EL (cell line): ENCODE results near the gene SLC25A41.

ENCODE experiments used
- DNase-seq: peaks from one replicate; pipeline ENCODE4 v3.0.0-alpha.2; 2016

The SLC25A41 gene

DNA sequence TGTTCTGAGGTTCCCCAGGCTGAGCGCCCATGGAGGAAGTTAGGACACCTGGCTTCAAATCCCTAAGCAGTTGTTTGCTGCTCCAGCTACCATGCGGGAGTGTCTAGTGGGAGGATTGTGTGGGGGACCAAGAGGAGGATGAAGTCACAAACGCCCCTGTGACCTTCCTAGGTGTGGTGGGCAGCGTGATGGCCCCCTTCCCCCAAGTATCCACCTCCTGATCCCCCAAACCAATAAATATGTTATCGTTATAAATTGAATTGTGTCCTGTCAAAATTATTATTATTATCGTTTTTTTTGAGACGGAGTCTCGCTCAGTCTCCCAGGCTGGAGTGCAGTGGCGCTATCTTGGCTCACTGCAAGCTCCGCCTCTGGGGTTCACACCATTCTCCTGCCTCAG lies at the start of gene SLC25A41:
Gene SLC25A41, minus strand, starts transcription at position 101 of the 400 bp plus-strand sequence. Its CDS starts 70 bp downstream, at position 31.
- DNase-seq, result no peak

DNA sequence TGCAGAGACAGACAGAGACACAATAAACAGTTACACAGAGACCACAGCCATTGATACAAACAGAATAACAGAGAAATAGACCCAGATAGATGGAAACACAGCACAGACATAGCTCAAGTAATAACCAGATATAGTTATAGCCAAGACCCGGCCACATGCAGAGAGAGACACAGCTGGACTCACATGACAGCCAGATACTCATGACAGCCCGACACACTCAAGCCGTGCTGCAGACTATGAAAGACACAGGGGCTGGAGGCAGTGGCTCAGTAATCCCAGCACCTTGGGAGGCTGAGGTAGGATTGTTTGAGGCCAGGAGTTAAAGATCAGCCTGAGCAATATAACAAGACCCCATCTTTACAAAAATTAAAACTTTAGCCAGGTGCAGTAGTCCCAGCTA lies 49.7 kb upstream of the SLC25A41 start:
- no peak for DNase-seq

GRCh38 chr19:6482343-6482686 lies 48.8 kb upstream of the SLC25A41 start:
- no peak for DNase-seq

DNA sequence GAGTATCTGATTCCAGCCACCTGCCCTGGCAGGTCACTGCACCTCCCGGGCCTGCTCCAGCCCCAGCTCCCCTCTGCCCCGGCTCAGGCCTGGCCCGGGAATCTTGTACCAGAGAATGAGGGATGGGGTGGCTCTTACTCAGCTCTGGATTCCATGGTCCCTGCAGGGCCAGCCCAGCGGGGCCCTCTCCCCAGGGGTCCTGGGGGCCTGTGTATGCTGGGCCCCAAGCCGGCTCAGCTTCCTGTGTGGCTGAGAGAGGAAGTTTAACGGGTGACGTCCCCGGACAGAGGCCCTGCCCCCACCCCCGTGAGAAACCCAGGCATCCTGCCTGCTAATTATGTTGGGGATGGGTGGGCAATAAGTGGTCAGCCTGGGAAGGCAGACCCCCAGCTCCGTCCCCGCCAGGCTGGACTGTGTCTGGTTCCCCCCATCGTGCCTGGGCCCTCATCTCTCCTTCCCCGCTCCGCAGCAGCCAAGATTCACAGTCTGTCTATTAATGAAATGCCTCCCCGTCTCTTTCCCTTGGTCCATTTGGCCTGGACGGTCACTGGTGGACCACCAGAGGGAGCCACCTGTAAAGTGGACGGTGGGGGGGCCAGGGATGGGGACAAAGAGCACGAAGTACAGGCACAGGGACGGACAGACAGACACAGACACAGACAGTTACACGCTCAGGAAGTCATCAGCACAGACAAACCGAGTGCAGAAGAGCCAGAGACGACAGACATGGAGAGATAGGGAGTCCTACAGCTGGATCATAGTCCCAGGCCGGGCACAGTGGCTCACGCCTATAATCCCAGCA lies 48.2 kb upstream of the SLC25A41 start, which contains the start of gene DENND1C:
Gene DENND1C, minus strand, starts transcription at position 247 of the 802 bp plus-strand sequence. Its CDS starts 92 bp downstream, at position 155.
- DNase-seq, result no peak

- DNase-seq, result no peak
Measured at GRCh38 chr19:6480848-6481415, 47.4 kb upstream of the SLC25A41 start.

DNA sequence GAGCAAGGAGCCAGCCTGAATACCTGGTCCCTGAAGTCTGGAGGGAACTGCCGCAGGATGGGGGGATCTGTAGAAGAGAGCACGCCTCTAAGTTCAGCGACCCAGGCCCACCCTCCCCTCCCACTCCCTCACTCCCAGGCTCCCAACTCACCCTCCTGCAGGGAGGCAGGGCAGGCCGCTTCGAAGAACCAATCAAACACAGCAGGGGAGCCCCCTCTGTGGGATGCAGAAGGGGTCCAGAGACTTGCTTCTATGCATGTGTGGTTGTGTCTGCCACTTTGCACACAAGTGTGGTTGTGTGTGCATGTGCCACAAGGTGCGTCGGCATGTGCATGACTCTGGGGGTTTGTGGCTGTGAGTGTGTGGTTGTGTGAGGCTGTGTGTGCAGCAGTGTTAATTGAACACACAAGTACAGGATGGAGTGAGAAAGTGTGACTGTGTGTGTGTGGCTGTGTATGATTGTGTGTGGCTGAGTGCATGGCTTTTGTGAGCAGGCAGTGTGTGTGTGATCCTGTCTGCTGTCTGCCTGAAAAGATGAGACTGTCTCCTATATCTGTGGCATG lies 46.4 kb upstream of the SLC25A41 start:
- DNase-seq, result no peak

DNA sequence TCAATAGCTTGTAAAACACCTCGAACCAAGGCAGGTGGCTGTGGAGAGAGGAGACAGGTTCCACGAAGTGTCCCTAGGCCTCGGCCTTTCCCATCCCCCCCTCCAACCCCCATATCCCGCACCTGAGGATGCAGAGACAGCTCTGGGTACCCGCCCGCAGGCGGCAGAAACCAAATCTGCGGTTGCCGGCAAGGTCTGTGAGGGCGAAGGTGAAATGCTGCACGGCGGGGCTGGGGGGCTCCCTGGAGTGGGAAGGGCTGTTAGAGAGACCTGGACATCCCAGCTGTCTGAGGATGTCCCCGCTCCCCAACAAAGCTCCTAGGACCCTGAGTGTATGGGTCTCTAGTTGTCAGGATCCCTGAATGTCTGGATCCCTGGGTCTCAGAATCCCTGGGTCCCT lies 45.3 kb upstream of the SLC25A41 start:
- DNase-seq, result no peak

DNA sequence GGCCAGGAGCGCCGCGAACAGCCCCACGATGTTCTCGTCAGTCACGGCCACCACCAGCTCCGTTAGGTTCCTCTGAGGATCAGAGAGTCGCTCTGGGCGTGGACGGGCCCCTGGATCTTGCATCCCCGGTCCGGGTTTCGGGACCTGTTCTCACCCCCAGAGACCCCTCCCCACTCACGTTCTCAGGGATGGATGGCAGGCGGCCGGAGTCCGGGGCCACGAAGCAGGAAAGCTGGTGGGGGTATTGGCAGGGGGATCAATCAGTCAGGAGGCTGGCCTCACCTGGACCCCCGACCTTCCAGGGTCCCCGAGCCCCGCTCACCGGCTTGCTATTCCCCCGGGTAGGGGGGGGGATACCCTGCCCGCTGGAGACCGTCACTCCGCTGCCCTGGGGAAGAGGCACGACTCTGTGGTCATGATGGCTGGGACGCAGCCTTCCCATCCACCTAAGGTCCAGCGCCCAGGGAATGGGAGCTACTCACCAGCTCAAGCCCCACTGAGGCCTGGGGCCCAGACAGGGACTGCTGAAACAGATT lies 43.4 kb upstream of the SLC25A41 start:
- no peak for DNase-seq

DNA sequence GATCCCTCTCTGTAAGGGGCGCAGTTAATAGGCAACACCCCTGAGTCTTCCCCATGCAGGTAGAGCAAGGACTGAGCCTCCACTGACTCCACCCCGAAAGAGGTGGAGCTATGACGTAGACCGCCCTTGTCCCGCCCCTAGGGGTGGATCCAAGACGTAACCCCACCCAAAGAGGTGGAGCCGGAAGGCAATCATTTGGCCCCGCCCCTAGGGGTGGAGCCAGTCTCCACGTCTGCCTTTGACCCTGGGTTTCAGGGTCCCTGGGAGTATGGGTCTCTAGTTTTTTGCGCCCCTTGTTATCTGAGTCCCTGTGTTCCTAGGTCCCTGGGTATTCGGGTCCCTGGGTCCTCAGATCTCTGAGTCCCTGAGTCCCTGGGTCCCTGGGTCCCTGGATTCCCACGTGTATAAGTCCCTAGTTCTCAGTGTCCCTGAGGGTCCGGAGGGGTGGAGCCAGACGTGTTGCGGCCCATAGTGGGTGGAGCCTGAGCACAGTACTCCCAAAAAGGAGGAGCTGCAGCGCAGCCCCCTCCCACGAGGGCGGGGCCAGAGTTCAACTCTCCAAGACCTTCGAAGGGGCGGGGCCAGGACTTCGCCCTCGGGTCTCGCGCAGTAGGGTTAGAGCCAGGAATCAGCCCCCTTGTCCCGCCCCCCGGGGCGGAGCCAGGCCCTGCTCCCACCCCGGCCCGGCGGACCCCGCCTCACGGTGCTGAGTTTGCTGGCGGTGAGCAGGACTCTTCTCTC lies 42.8 kb upstream of the SLC25A41 start:
- DNase-seq, result peak; percentile 60

- no peak for DNase-seq
Measured at GRCh38 chr19:6475321-6476108, 42.0 kb upstream of the SLC25A41 start.

- DNase-seq, result no peak
Measured at GRCh38 chr19:6473647-6474046, 40.1 kb upstream of the SLC25A41 start.

- no peak for DNase-seq
Measured at GRCh38 chr19:6472713-6473112, 39.1 kb upstream of the SLC25A41 start.

- no peak for DNase-seq
Measured at GRCh38 chr19:6471076-6471475, 37.5 kb upstream of the SLC25A41 start.

GRCh38 chr19:6470173-6470572 lies 36.6 kb upstream of the SLC25A41 start:
- DNase-seq, result no peak

GRCh38 chr19:6467384-6467783 lies 33.8 kb upstream of the SLC25A41 start:
- no peak for DNase-seq

DNA sequence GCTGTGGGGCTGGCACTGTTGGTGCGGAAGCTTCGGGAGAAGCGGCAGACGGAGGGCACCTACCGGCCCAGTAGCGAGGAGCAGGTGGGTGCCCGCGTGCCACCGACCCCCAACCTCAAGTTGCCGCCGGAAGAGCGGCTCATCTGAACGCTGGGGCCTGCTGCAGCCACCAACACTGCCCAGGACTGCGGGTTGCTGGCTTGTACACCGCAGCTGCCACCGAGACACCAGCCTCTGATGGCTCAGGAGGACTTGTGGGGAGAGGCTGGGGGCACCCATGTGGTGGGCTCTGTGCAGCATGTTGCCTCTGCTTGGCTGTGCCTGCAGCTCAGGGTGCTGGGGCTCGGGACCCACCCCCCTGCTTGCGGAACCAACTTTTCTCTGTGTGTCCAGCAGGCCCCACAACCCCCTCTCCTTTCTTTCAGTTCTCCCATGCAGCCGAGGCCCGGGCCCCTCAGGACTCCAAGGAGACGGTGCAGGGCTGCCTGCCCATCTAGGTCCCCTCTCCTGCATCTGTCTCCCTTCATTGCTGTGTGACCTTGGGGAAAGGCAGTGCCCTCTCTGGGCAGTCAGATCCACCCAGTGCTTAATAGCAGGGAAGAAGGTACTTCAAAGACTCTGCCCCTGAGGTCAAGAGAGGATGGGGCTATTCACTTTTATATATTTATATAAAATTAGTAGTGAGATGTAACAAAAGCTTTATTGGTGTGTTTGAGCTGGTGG lies 33.1 kb upstream of the SLC25A41 start:
- DNase-seq, result no peak

- DNase-seq, result no peak
Measured at GRCh38 chr19:6465663-6466062, 32.1 kb upstream of the SLC25A41 start.

DNA sequence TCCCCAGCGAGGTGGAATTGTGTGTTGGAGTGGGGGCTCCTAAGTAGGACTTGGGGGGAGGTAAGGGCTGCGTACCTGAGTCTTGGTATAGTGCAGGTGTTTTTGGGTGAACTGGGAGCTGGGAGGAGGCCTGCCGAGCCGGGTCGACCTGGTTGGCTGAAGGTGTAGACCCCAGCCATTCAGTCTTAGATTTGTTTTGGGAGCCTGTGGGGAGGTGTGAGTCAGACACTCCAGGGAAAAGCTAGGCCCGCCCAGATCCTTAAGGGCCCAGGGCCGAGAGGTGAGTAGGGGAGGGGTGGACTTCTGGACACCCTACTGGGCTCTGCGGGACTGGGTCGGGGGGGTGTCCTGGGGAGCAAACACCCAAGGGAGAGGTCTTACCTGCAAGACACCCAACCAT lies 31.4 kb upstream of the SLC25A41 start:
- no peak for DNase-seq

DNA sequence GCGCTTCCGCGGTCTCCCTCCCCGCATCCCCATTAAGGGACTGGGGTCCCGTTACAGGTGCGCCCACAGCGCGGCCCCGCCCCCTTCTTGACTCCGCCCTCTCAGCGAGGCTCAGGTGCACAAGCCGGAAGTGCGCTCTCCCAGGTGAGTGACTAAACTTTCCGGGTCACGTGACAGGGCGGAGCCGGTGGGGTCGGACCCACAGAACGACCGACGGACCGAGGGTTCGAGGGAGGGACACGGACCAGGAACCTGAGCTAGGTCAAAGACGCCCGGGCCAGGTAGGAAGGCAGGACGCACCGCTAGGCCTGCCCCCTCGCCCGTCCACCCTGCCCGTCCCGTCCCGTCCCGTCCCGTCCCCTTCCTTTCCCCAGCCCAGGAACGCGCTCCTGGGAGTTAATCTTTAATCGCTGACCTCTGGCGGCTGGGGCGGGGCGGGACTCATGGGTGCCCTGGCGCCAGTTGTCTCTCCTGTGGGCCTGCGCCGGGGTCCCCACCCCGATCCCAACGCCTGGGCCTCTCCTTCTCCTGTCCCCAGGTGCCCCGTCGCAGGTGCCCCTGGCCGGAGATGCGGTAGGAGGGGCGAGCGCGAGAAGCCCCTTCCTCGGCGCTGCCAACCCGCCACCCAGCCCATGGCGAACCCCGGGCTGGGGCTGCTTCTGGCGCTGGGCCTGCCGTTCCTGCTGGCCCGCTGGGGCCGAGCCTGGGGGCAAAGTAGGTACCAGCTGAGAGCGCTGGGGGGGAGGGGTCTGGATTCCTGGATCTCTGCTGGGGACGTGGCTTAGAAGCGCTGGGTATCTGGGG lies 30.7 kb upstream of the SLC25A41 start, which contains the start of gene CRB3:
Gene CRB3, plus strand, starts transcription at position 202 of the 804 bp plus-strand sequence. Its CDS starts 431 bp downstream, at position 633.
- no peak for DNase-seq

GRCh38 chr19:6460099-6460884 lies 26.7 kb upstream of the SLC25A41 start:
- peak; percentile 98 for DNase-seq
